WERI-Rb-1 (cell line): ENCODE results near the gene TNFSF11.

ENCODE experiments used
- DNase-seq: peaks from one replicate; pipeline ENCODE4 v3.0.0-alpha.2; 2020
- H3K27ac ChIP-seq: fragments of 250-450 bp; sonication (Bioruptor Pico); 2 replicates; pipeline ENCODE4 v1.5.1; 2020; ENCODE audit warnings: mild to moderate bottlenecking, moderate library complexity
- H3K27me3 ChIP-seq: fragments of 250-450 bp; sonication (Bioruptor Pico); 2 replicates; pipeline ENCODE4 v1.5.1; 2021; ENCODE audit warnings: mild to moderate bottlenecking, low read depth, moderate library complexity; ENCODE audit not compliant: insufficient read depth, severe bottlenecking
- H3K36me3 ChIP-seq: fragments of 250-450 bp; sonication (Bioruptor Pico); 2 replicates; pipeline ENCODE4 v1.5.1; 2020; ENCODE audit warnings: mild to moderate bottlenecking, moderate library complexity
- H3K4me3 ChIP-seq: 2 replicates; pipeline ENCODE4 v1.5.1; 2011; ENCODE audit warnings: low read depth, mild to moderate bottlenecking, control low read depth, low read length
- H3K9me3 ChIP-seq: fragments of 250-450 bp; sonication (Bioruptor Pico); 2 replicates; pipeline ENCODE4 v1.5.1; 2021; ENCODE audit warnings: mild to moderate bottlenecking, moderate library complexity; ENCODE audit not compliant: severe bottlenecking
- TF ChIP-seq, protein P1 (sequence below): IDR thresholded peaks from 2 replicates; pipeline ENCODE4 v1.5.1; 2011; ENCODE audit warnings: low read depth, mild to moderate bottlenecking, control low read depth, inconsistent platforms, low read length

The TNFSF11 gene

GRCh38 chr13:42580644-42581043 lies 6.7 kb downstream of the TNFSF11 start:
- Histone ChIP-seq H3K27ac (no peak overlapping the region), H3K4me3 (no peak overlapping the region), H3K36me3 (no peaks in the 10 kb centered on the region), H3K9me3 (no peaks in the 10 kb centered on the region), H3K27me3 (no peaks in the 10 kb centered on the region)
- DNase-seq = no peak
- TF ChIP-seq, protein P1, sequence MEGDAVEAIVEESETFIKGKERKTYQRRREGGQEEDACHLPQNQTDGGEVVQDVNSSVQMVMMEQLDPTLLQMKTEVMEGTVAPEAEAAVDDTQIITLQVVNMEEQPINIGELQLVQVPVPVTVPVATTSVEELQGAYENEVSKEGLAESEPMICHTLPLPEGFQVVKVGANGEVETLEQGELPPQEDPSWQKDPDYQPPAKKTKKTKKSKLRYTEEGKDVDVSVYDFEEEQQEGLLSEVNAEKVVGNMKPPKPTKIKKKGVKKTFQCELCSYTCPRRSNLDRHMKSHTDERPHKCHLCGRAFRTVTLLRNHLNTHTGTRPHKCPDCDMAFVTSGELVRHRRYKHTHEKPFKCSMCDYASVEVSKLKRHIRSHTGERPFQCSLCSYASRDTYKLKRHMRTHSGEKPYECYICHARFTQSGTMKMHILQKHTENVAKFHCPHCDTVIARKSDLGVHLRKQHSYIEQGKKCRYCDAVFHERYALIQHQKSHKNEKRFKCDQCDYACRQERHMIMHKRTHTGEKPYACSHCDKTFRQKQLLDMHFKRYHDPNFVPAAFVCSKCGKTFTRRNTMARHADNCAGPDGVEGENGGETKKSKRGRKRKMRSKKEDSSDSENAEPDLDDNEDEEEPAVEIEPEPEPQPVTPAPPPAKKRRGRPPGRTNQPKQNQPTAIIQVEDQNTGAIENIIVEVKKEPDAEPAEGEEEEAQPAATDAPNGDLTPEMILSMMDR = no peak

- Histone ChIP-seq H3K4me3 (no peak overlapping the region), H3K9me3 (no peaks in the 10 kb centered on the region), H3K36me3 (no peaks in the 10 kb centered on the region), H3K27ac (no peak overlapping the region), H3K27me3 (no peaks in the 10 kb centered on the region)
- no peak for DNase-seq
- TF ChIP-seq, protein P1 = no peak
Observed at GRCh38 chr13:42581427-42581826, 7.5 kb downstream of the TNFSF11 start.

- Histone ChIP-seq H3K9me3 (no peaks in the 10 kb centered on the region), H3K27me3 (no peaks in the 10 kb centered on the region), H3K36me3 (no peaks in the 10 kb centered on the region), H3K4me3 (no peak overlapping the region), H3K27ac (no peak overlapping the region)
- no peak for DNase-seq
- TF ChIP-seq, protein P1 = no peak
Observed at GRCh38 chr13:42591602-42592001, 17.6 kb downstream of the TNFSF11 start.

GRCh38 chr13:42592915-42593900 lies 19.3 kb downstream of the TNFSF11 start:
- Histone ChIP-seq H3K27ac (no peak overlapping the region), H3K36me3 (no peaks in the 10 kb centered on the region), H3K9me3 (no peaks in the 10 kb centered on the region), H3K4me3 (no peak overlapping the region), H3K27me3 (no peaks in the 10 kb centered on the region)
- TF ChIP-seq, protein P1 = no peak
- DNase-seq = no peak

DNA sequence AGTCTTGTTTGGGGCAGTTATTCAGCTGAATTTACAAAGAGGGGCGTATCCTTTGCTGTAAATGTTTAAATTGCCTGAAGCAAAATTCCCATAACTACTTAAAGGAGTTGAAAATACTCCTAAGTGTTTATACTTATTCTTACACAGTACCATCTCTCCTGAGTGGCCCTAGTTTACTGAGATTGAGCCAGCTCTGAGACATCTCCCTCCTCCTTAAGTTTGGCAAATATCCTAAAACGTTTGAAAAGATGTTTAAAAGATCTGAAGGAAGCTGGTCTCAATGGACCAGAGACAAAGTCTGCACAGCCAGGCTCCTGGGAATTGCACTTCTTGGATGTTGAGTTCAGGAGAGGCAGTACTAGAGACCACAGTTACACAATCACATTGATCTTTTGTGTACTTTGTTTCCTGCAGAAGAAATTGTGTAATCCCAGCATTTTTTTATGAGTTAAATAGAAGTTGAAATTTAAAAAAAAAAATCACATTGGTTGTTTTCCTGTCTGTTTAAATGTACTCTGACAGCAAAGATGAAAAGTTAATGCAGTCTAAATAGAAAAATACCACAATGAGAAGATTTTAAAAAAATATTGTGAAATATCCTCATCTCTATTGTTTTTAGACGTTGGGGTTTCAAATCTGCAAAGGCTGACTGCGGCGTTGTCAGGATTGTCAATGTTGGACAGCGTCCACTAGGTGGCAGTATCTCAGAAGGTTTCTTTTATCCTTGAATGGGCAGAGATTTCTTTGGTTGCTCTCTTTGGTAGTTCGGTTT lies 20.7 kb downstream of the TNFSF11 start:
- TF ChIP-seq, protein P1 = peak; percentile 48
- Histone ChIP-seq H3K36me3 (no peaks in the 10 kb centered on the region), H3K27ac (no peak overlapping the region), H3K27me3 (no peaks in the 10 kb centered on the region), H3K4me3 (no peak overlapping the region), H3K9me3 (no peaks in the 10 kb centered on the region)
- DNase-seq = peak; percentile 18
